Bronchus fibroblast of lung (primary cell): ENCODE data around the gene C21orf58. TPM values are rescaled to one million over a fixed set of nuclear protein-coding genes. Genes with fewer than 3 reads are reported as not detected.

Experiments used
- total RNA-seq: library from RNA; depleted of rRNA; stranded (reverse); fragments of >200 nt; gene quantifications from 2 replicates; pipeline ENCODE4 v1.2.3, GENCODE V29; 2015

C21orf58 gene
- total RNA-seq, result 9.1 and 10.0 TPM in 2 replicates

GRCh38 chr21:46323710-46324389 is at the start of gene C21orf58, which contains the start of gene PCNT:
TSS of gene C21orf58 (minus strand) at chr21:46323870. CDS start at chr21:46322738, 1,132 bp downstream.
TSS of gene PCNT (plus strand) at chr21:46324156. CDS start at chr21:46324229, 73 bp downstream.

GRCh38 chr21:46285761-46286647 is 37.7 kb downstream of the C21orf58 start, which contains the start of gene YBEY:
TSS of gene YBEY (plus strand) at chr21:46286342. CDS start at chr21:46286914, 572 bp downstream.

GRCh38 chr21:46285206-46285661 is 38.4 kb downstream of the C21orf58 start, which contains the start of gene MCM3AP:
TSS of gene MCM3AP (minus strand) at chr21:46285611. CDS start at chr21:46285286, 325 bp downstream.

Other genes starting within 250 kb of the C21orf58 start
- 691 and 720 TPM in 2 replicates for gene COL6A2, start 225.8 kb downstream of the C21orf58 start, total RNA-seq
- not detected in 2 replicates for gene FTCD, start 168.3 kb downstream of the C21orf58 start, total RNA-seq
- gene SPATC1L, start 139.4 kb downstream of the C21orf58 start, total RNA-seq, result 50.4 and 55.6 TPM in 2 replicates
- 244 and 258 TPM in 2 replicates for gene LSS, start 95.1 kb downstream of the C21orf58 start, total RNA-seq
- 60.0 and 60.2 TPM in 2 replicates for gene MCM3AP, start 38.3 kb downstream of the C21orf58 start, total RNA-seq
- gene YBEY, start 37.5 kb downstream of the C21orf58 start, total RNA-seq, result 23.0 and 24.9 TPM in 2 replicates
- 18.7 and 25.4 TPM in 2 replicates for gene PCNT, start 286 bp upstream of the C21orf58 start, total RNA-seq
- gene DIP2A, start 135.0 kb upstream of the C21orf58 start, total RNA-seq, result 11.9 and 12.8 TPM in 2 replicates